Liver (tissue), 9 donors: ENCODE results near the gene PCDH9. TPM values are rescaled to one million over a fixed set of nuclear protein-coding genes. Genes with fewer than 3 reads are reported as not detected.

Experiments
- DNase-seq: peaks from one replicate; pipeline ENCODE4 v3.0.0-alpha.2; 2017; ENCODE audit warnings: low spot score
- H3K27ac ChIP-seq, 2 donors: one replicate each; pipeline ENCODE4 v1.7.0; 2013; ENCODE audit warnings: inconsistent platforms in 2 of 2, low read length in 2 of 2, control low read depth in 1 of 2, low read depth in 1 of 2, mild to moderate bottlenecking in 1 of 2
- H3K27me3 ChIP-seq, 4 donors: one replicate each; pipeline versions ENCODE4 v1.6.1 to v1.7.0; 2013; ENCODE audit warnings: low read length in 3 of 4, inconsistent platforms in 1 of 4, mild to moderate bottlenecking in 1 of 4, moderate library complexity in 1 of 4; ENCODE audit not compliant: control insufficient read depth in 4 of 4, insufficient read depth in 4 of 4
- H3K36me3 ChIP-seq, 4 donors: one replicate each; pipeline versions ENCODE4 v1.6.1 to v1.7.0; 2013; ENCODE audit warnings: low read length in 3 of 4, mild to moderate bottlenecking in 3 of 4, low read depth in 1 of 4, moderate library complexity in 1 of 4; ENCODE audit not compliant: control insufficient read depth in 4 of 4, insufficient read depth in 3 of 4
- H3K4me1 ChIP-seq, 4 donors: one replicate each; pipeline versions ENCODE4 v1.6.1 to v1.7.0; 2013; ENCODE audit warnings: low read length in 3 of 4, mild to moderate bottlenecking in 3 of 4, moderate library complexity in 1 of 4; ENCODE audit not compliant: control insufficient read depth in 4 of 4, insufficient read depth in 4 of 4
- H3K4me3 ChIP-seq, 3 donors: one replicate each; pipeline versions ENCODE4 v1.6.1 to v1.7.0; 2013; ENCODE audit warnings: low read length in 3 of 3, control low read depth in 1 of 3, low read depth in 1 of 3, mild to moderate bottlenecking in 1 of 3
- H3K9ac ChIP-seq, 2 donors: one replicate each; pipeline ENCODE4 v1.7.0; 2013; ENCODE audit warnings: low read length in 2 of 2, mild to moderate bottlenecking in 2 of 2, moderate library complexity in 2 of 2, control low read depth in 1 of 2, low read depth in 1 of 2
- H3K9me3 ChIP-seq, 4 donors: one replicate each; pipeline versions ENCODE4 v1.6.1 to v1.7.0; 2013; ENCODE audit warnings: low read length in 3 of 4; ENCODE audit not compliant: control insufficient read depth in 4 of 4
- ATF3 ChIP-seq: IDR thresholded peaks from 2 replicates; pipeline ENCODE4 v1.6.1; 2016; ENCODE audit warnings: antibody characterized with exemption
- CTCF ChIP-seq: fragments of 150-350 bp; IDR thresholded peaks from 2 replicates; pipeline ENCODE4 v1.5.1; 2017; ENCODE audit warnings: improper control_type of control experiment, low read depth, low read length; ENCODE audit not compliant: missing input control
- EGR1 ChIP-seq, 2 donors: IDR thresholded peaks; 2 replicates each; pipeline ENCODE4 v1.6.1; 2016 to 2018; ENCODE audit warnings: antibody characterized with exemption in 2 of 2, low read depth in 2 of 2
- FOXA1 ChIP-seq: IDR thresholded peaks from 2 replicates; pipeline ENCODE4 v1.6.1; 2016; ENCODE audit warnings: antibody characterized with exemption
- FOXA2 ChIP-seq: IDR thresholded peaks from 2 replicates; pipeline ENCODE4 v1.6.1; 2016; ENCODE audit warnings: antibody characterized with exemption
- GABPA ChIP-seq, 2 donors: IDR thresholded peaks in 1 of 2; conservative IDR thresholded peaks in 1 of 2; 2 replicates each; pipeline ENCODE4 v1.6.1; 2016; ENCODE audit warnings: antibody characterized with exemption in 2 of 2, mild to moderate bottlenecking in 1 of 2, moderate library complexity in 1 of 2
- HNF4A ChIP-seq, 2 donors: conservative IDR thresholded peaks; 2 replicates each; pipeline ENCODE4 v1.6.1; 2016; ENCODE audit warnings: antibody characterized with exemption in 2 of 2, mild to moderate bottlenecking in 2 of 2
- HNF4G ChIP-seq: IDR thresholded peaks from 2 replicates; pipeline ENCODE4 v1.6.1; 2016; ENCODE audit warnings: antibody characterized with exemption
- JUND ChIP-seq, 2 donors: IDR thresholded peaks; 2 replicates each; pipeline ENCODE4 v1.6.1; 2016; ENCODE audit warnings: antibody characterized with exemption in 2 of 2
- MAX ChIP-seq: IDR thresholded peaks from 2 replicates; pipeline ENCODE4 v1.6.1; 2016; ENCODE audit warnings: antibody characterized with exemption
- NR2F2 ChIP-seq: IDR thresholded peaks from 2 replicates; pipeline ENCODE4 v1.6.1; 2016; ENCODE audit warnings: antibody characterized with exemption
- RAD21 ChIP-seq, 2 donors: IDR thresholded peaks; 2 replicates each; pipeline ENCODE4 v1.6.1; 2016; ENCODE audit warnings: antibody characterized with exemption in 2 of 2, mild to moderate bottlenecking in 2 of 2
- RXRA ChIP-seq, 2 donors: IDR thresholded peaks; 2 replicates each; pipeline ENCODE4 v1.6.1; 2017 to 2018; ENCODE audit warnings: antibody characterized with exemption in 2 of 2, mild to moderate bottlenecking in 1 of 2
- SP1 ChIP-seq: IDR thresholded peaks from 2 replicates; pipeline ENCODE4 v1.6.1; 2018; ENCODE audit warnings: antibody characterized with exemption, mild to moderate bottlenecking
- TAF1 ChIP-seq: conservative IDR thresholded peaks from 2 replicates; pipeline ENCODE4 v1.6.1; 2016; ENCODE audit warnings: antibody characterized with exemption, mild to moderate bottlenecking
- YY1 ChIP-seq: IDR thresholded peaks from 2 replicates; pipeline ENCODE4 v1.6.1; 2016; ENCODE audit warnings: antibody characterized with exemption, mild to moderate bottlenecking
- ZBTB33 ChIP-seq: IDR thresholded peaks from 2 replicates; pipeline ENCODE4 v1.6.1; 2016; ENCODE audit warnings: antibody characterized with exemption
- WGBS: extraction: QIAGEN DNeasy Blood & Tissue Kit; methylation state at CpG from one replicate; pipeline ENCODE4 v1.1.7; 2013; 5-methylcytosine and 5-hydroxymethylcytosine counted together
- polyA plus RNA-seq, 2 donors: library from polyadenylated mRNA; stranded (reverse) in 1 of 2; unstranded in 1 of 2; fragments of 200-250 nt in 1 of 2; fragments of >200 nt in 1 of 2; fragmentation: Nextera tagmentation in 1 of 2; extraction: Ambion mirVana in 1 of 2; gene quantifications; one replicate each; pipeline versions ENCODE4 v1.2.1 to v1.2.3, GENCODE V29; 2013 to 2015
- total RNA-seq, 2 donors: library from RNA; depleted of rRNA; stranded (reverse); fragments of >200 nt; gene quantifications; one replicate each; pipeline ENCODE4 v1.2.3, GENCODE V29; 2014
- donor health status: healthy.
- donor health status: healthy.
- donor health status: healthy.
- donor health status: healthy.
- donor health status: healthy.

PCDH9 gene
- total and polyA plus RNA-seq, 4 donors: 0.90 to 4.0 (median 2.2) TPM

- WGBS: 64% methylated on average over 1 of the region's 1 CpG
- Histone ChIP-seq H3K9ac (no peak overlapping the region), H3K4me1 (no peaks in the 10 kb centered on the region), H3K27ac (no peak overlapping the region), H3K4me3 (no peak overlapping the region), H3K27me3 (no peaks in the 10 kb centered on the region), H3K9me3 (no peaks in the 10 kb centered on the region), H3K36me3 (no peaks in the 10 kb centered on the region)
- DNase-seq: no peak
- no peak for TF ChIP-seq JUND (IDR thresholded peaks at IDR 0.05)
- TF ChIP-seq RXRA (IDR thresholded peaks at IDR 0.05): no peak
- TF ChIP-seq NR2F2: no peak
- no peak for TF ChIP-seq HNF4A (conservative IDR thresholded peaks at IDR 0.05)
- no peak for TF ChIP-seq CTCF
- TF ChIP-seq GABPA (IDR thresholded peaks at IDR 0.05 in 1 of 2, conservative IDR thresholded peaks at IDR 0.05 in 1 of 2): no peak
- TF ChIP-seq FOXA2: no peak
- no peak for TF ChIP-seq RAD21 (IDR thresholded peaks at IDR 0.05)
- TF ChIP-seq ATF3: no peak
- TF ChIP-seq EGR1 (IDR thresholded peaks at IDR 0.05; ENCODE audit: low read depth in 2 of 2): no peak
- no peak for TF ChIP-seq ZBTB33
- no peak for TF ChIP-seq MAX
- TF ChIP-seq YY1: no peak
- TF ChIP-seq SP1: no peak
- TF ChIP-seq TAF1: no peak
- TF ChIP-seq HNF4G: no peak
Measured at GRCh38 chr13:66888698-66889097, 341.4 kb downstream of the PCDH9 start.

GRCh38 chr13:66887088-66887487 is 343.0 kb downstream of the PCDH9 start:
- Histone ChIP-seq H3K4me1 (no peaks in the 10 kb centered on the region), H3K9ac (no peak overlapping the region), H3K4me3 (no peak overlapping the region), H3K9me3 (no peaks in the 10 kb centered on the region), H3K27me3 (no peaks in the 10 kb centered on the region), H3K27ac (no peak overlapping the region), H3K36me3 (no peaks in the 10 kb centered on the region)
- TF ChIP-seq HNF4A (conservative IDR thresholded peaks at IDR 0.05) (no peak), RAD21 (IDR thresholded peaks at IDR 0.05) (no peak), NR2F2 (no peak), FOXA2 (no peak), GABPA (IDR thresholded peaks at IDR 0.05 in 1 of 2, conservative IDR thresholded peaks at IDR 0.05 in 1 of 2) (no peak)
- DNase-seq: no peak
- 71% methylated on average over 5 of the region's 5 CpGs for WGBS

GRCh38 chr13:66886264-66886663 is 343.9 kb downstream of the PCDH9 start:
- H3K36me3 ChIP-seq: no peaks in the 10 kb centered on the region
- no peak overlapping the region for H3K9ac ChIP-seq
- H3K4me3 ChIP-seq: no peak overlapping the region
- no peak for DNase-seq
- H3K4me1 ChIP-seq: no peaks in the 10 kb centered on the region
- no peaks in the 10 kb centered on the region for H3K9me3 ChIP-seq
- WGBS: 49% methylated on average over 4 of the region's 4 CpGs
- TF ChIP-seq JUND (IDR thresholded peaks at IDR 0.05) (no peak), NR2F2 (no peak), SP1 (no peak), ZBTB33 (no peak), MAX (no peak), RAD21 (IDR thresholded peaks at IDR 0.05) (no peak), HNF4G (no peak), EGR1 (IDR thresholded peaks at IDR 0.05; ENCODE audit: low read depth in 2 of 2) (no peak), CTCF (no peak), FOXA1 (no peak)
- no peak overlapping the region for H3K27ac ChIP-seq
- H3K27me3 ChIP-seq: no peaks in the 10 kb centered on the region
